Aorta (tissue), 5 donors: Measurements from ENCODE around the gene DENND6A. TPM values are rescaled to one million over a fixed set of nuclear protein-coding genes. Genes with fewer than 3 reads are reported as not detected.

Experiments
- ATAC-seq: fragments of 200-7000 bp; cut with Tn5 transposase; one replicate; pipeline ENCODE4 v1.9.1; 2022; ENCODE audit warnings: moderate library complexity; ENCODE audit not compliant: low FRiP score
- DNase-seq, 2 donors: peaks; one replicate each; pipeline ENCODE4 v3.0.0-alpha.2; 2020
- H3K27ac ChIP-seq, 2 donors: one replicate each; pipeline ENCODE4 v1.5.1; 2013; ENCODE audit warnings: low read length in 2 of 2, mild to moderate bottlenecking in 2 of 2, moderate library complexity in 2 of 2, control low read depth in 1 of 2, inconsistent platforms in 1 of 2, low read depth in 1 of 2
- H3K27me3 ChIP-seq, 2 donors: one replicate each; pipeline ENCODE4 v1.6.1; 2013; ENCODE audit warnings: control low read depth in 1 of 2, low read length in 1 of 2, mild to moderate bottlenecking in 1 of 2, moderate library complexity in 1 of 2; ENCODE audit not compliant: insufficient read depth in 2 of 2, control insufficient read depth in 1 of 2
- H3K36me3 ChIP-seq, 2 donors: one replicate each; pipeline ENCODE4 v1.6.1; 2013; ENCODE audit warnings: control low read depth in 1 of 2, low read length in 1 of 2, mild to moderate bottlenecking in 1 of 2; ENCODE audit not compliant: insufficient read depth in 2 of 2, control insufficient read depth in 1 of 2
- H3K4me1 ChIP-seq, 2 donors: one replicate each; pipeline ENCODE4 v1.6.1; 2013; ENCODE audit warnings: low read length in 2 of 2, control low read depth in 1 of 2, mild to moderate bottlenecking in 1 of 2, moderate library complexity in 1 of 2; ENCODE audit not compliant: insufficient read depth in 2 of 2, control insufficient read depth in 1 of 2
- H3K4me3 ChIP-seq, 2 donors: one replicate each; pipeline ENCODE4 v1.5.1; 2013; ENCODE audit warnings: low read length in 2 of 2, control low read depth in 1 of 2, mild to moderate bottlenecking in 1 of 2
- H3K9me3 ChIP-seq: one replicate; pipeline ENCODE4 v1.6.1; 2013; ENCODE audit warnings: mild to moderate bottlenecking, low read length; ENCODE audit not compliant: control insufficient read depth
- WGBS, 2 donors: extraction: QIAGEN DNeasy Blood & Tissue Kit; methylation state at CpG; one replicate each; pipeline ENCODE4 v1.1.7; 2013; 5-methylcytosine and 5-hydroxymethylcytosine counted together
- intact Hi-C, 2 donors: fragments of 100-400 bp; cut with DNase I; formaldehyde crosslinking; loops; one replicate each; pipeline versions ENCODE4 v1.14.2 to v1.15.0; 2022
- polyA plus RNA-seq, 2 donors: library from polyadenylated mRNA; stranded (reverse); fragments of 200-250 nt; gene quantifications; one replicate each; pipeline ENCODE4 v1.2.3, GENCODE V29; 2013
- total RNA-seq, 2 donors: library from RNA; stranded (reverse); fragmentation: NEBNext Ultra II Directional; extraction: Animal tissue kit (Norgen Biotek cat#: 25700); gene quantifications; one replicate each; pipeline ENCODE4 v1.2.1, GENCODE V29; 2021
- donor health status: healthy with polysubstance abuse.
- donor health status: Bipolar disorder and iron deficiency.
- donor health status: DM: no; HTN: no; CAD: no.
- donor health status: DM: no; HTN: no; CAD: no.
- donor health status: DM: yes; HTN: yes; CAD: no.

The DENND6A gene
- total and polyA plus RNA-seq, 4 donors, result 9.1 to 41.0 (median 28.0) TPM

DNA sequence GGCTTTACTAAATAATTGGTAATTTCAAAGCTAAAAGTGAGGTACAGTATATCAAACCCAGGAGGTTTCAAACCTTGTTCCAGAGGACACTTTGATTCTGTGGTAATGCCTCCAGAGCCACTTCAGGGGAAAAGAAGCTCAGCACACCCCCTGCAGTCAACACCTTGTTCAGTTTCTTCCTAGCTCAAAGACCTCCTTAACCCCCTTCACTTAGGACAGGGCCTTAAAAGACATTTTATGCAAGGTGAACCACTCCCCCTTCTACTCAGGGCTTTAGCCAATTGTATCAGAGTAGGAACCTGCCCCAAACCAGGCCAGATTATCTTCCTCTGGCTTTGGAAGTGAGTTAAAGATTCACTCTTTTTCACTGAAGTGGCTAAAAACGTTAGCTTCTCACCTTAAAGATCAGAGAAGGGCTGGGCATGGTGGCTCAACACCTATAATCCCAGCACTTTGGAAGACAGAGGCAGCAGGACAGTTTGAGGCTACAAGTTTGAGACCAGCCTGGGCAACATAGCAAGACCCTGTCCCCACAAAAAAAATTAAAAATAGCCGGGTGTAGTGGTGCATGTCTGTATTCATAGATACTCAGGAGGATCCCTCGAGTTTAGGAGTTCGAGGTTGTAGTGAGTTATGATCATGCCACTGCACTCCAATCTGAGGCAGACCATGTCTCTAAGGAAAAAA lies 3.4 kb downstream of the DENND6A start:
- no peak overlapping the region for H3K4me3 ChIP-seq
- no peaks in the 10 kb centered on the region for H3K27me3 ChIP-seq
- H3K9me3 ChIP-seq, result no peaks in the 10 kb centered on the region
- no peaks in the 10 kb centered on the region for H3K36me3 ChIP-seq
- peaks cover 3 to 5% of the 10 kb centered on the region in 2 donors for H3K4me1 ChIP-seq
- DNase-seq (no peak), ATAC-seq (no peak)
- intact Hi-C loops, result loop anchor here (5.0 kb wide), 3 partner anchors 68 to 132 kb away; partner anchors contain the start of genes ARF4 (in 1 of the 2), PDE12 (in 1 of the 2) and SLMAP (in 1 of the 2)
- WGBS, 2 donors, result 73% methylated on average over 4 of the region's 4 CpGs
- no peak overlapping the region for H3K27ac ChIP-seq

GRCh38 chr3:57688291-57688690 lies 4.6 kb downstream of the DENND6A start:
- Histone ChIP-seq H3K4me1 (peaks cover 3 to 5% of the 10 kb centered on the region in 2 donors), H3K9me3 (no peaks in the 10 kb centered on the region), H3K4me3 (no peak overlapping the region), H3K36me3 (no peaks in the 10 kb centered on the region), H3K27me3 (no peaks in the 10 kb centered on the region), H3K27ac (no peak overlapping the region)
- WGBS, 2 donors, result 71 to 73% methylated on average over 3 of the region's 3 CpGs
- intact Hi-C loops, result no loop called here
- no peak for ATAC-seq
- no peak for DNase-seq

DNA sequence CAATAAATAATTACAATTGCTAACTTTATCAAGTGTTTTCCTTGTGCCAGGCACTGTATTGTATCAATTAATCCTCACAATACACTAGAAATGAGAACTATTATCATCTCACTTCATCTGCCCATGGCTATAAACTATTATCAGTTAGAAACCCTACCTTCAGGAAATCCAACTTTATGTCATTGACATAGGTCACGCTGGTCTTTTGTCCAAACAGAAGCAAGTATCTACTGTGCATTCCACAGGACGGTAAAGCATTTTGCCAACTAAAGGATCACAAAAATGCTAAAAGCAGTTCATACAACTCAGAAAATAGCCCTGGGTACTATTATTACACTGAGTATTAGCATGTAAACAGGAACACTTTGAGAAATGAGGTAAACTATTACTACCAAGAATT lies 9.6 kb downstream of the DENND6A start:
- Histone ChIP-seq H3K9me3 (no peaks in the 10 kb centered on the region), H3K27me3 (no peaks in the 10 kb centered on the region), H3K36me3 (no peaks in the 10 kb centered on the region), H3K4me1 (peaks cover 1 to 2% of the 10 kb centered on the region in 2 donors), H3K4me3 (no peak overlapping the region), H3K27ac (no peak overlapping the region)
- 52 to 57% methylated on average over 2 of the region's 2 CpGs for WGBS, 2 donors
- ATAC-seq (no peak), DNase-seq (no peak)
- intact Hi-C loops, result no loop called here

- Histone ChIP-seq H3K9me3 (no peaks in the 10 kb centered on the region), H3K36me3 (no peaks in the 10 kb centered on the region), H3K27ac (no peak overlapping the region), H3K27me3 (no peaks in the 10 kb centered on the region), H3K4me3 (no peak overlapping the region), H3K4me1 (peaks cover 0 to 1% of the 10 kb centered on the region in 2 donors)
- no peak for DNase-seq
- 49 to 96% methylated on average over 1 of the region's 1 CpG for WGBS, 2 donors
- intact Hi-C loops, result no loop called here
- ATAC-seq, result no peak
These were observed 10.6 kb downstream of the DENND6A start for GRCh38 chr3:57682284-57682683.

- Histone ChIP-seq H3K36me3 (no peaks in the 10 kb centered on the region), H3K9me3 (no peaks in the 10 kb centered on the region), H3K4me1 (peaks cover 0 to 1% of the 10 kb centered on the region in 2 donors), H3K27me3 (no peaks in the 10 kb centered on the region), H3K4me3 (no peak overlapping the region), H3K27ac (no peak overlapping the region)
- no peak for DNase-seq
- no peak for ATAC-seq
- intact Hi-C loops, result no loop called here
- 94 to 96% methylated on average over 1 of the region's 1 CpG for whole genome bisulfite sequencing, 2 donors
These were observed 11.2 kb downstream of the DENND6A start for GRCh38 chr3:57681691-57682090.

DNA sequence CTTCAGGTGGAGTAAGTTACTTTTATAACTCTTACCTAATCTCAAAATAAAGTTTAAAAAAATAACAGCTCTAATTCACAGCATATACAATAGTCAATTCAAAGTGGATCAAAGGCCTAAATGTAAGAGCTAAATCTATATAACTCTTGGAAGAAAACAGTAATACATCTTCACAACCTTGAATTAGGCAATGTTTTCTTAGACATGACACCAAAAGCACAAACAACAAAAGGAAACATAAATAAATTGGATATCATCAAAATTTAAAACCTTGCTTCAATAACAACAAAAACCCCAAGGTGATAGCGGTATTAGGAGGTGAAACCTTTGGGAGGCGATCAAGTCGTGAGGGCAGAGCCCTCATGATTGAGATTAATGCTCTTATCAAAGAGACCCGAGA lies 12.8 kb downstream of the DENND6A start:
- no peak for DNase-seq
- Histone ChIP-seq H3K36me3 (no peaks in the 10 kb centered on the region), H3K4me3 (no peak overlapping the region), H3K4me1 (peaks cover 0 to 1% of the 10 kb centered on the region in 2 donors), H3K9me3 (no peaks in the 10 kb centered on the region), H3K27ac (no peak overlapping the region), H3K27me3 (no peaks in the 10 kb centered on the region)
- ATAC-seq, result no peak
- 88 to 94% methylated on average over 4 of the region's 4 CpGs for WGBS, 2 donors
- intact Hi-C loops, result no loop called here

GRCh38 chr3:57675530-57675929 lies 17.3 kb downstream of the DENND6A start:
- ATAC-seq, result no peak
- Histone ChIP-seq H3K4me3 (no peak overlapping the region), H3K9me3 (no peaks in the 10 kb centered on the region), H3K27ac (no peak overlapping the region), H3K4me1 (peaks cover 0 to 1% of the 10 kb centered on the region in 2 donors), H3K36me3 (no peaks in the 10 kb centered on the region), H3K27me3 (no peaks in the 10 kb centered on the region)
- DNase-seq, result no peak
- intact Hi-C loops, result no loop called here

DNA sequence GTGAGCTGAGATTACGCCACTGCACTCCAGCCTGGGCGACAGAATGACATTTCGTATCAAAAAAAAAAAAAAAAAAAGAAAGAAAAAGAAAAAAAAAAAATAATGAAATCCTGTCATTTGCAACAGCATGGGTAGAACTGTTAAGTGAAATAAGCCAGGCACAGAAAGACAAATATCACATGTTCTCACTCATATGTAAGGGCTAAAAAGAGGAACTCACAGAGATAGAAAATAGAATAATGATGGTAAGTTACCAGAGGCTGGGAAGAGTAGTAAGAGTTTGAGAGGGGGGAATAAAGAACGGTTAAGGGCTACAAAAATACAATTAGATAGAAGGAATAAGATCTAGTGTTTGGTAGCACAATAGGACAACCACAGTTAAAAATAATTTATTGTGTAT lies 19.7 kb downstream of the DENND6A start:
- 75 to 85% methylated on average over 4 of the region's 4 CpGs for WGBS, 2 donors
- ATAC-seq, result no peak
- H3K9me3 ChIP-seq, result no peaks in the 10 kb centered on the region
- H3K27me3 ChIP-seq, result no peaks in the 10 kb centered on the region
- no peaks in the 10 kb centered on the region for H3K4me1 ChIP-seq
- DNase-seq, result no peak
- H3K27ac ChIP-seq, result no peak overlapping the region
- intact Hi-C loops, result no loop called here
- H3K4me3 ChIP-seq, result no peak overlapping the region
- H3K36me3 ChIP-seq, result no peaks in the 10 kb centered on the region

DNA sequence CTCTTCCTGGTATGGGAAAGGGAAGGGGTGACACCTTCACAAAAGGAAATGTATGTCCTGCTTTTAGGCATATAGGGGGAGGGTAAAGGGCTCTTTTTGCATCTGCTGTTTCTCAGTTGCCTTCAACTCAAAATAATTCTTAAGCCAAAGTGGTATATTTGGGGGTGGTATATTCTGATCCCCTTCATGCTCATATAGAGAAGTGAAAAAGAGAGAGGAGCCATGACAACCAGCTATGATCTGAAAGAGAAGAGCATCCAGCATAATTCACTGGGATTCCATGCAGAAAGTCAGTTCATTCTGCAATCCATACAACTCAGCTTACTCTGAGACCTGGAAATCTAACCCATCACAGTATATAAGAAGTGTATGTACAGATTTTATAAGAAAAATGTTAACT lies 22.3 kb downstream of the DENND6A start:
- ATAC-seq (no peak), DNase-seq (no peak)
- Histone ChIP-seq H3K36me3 (no peaks in the 10 kb centered on the region), H3K27me3 (no peaks in the 10 kb centered on the region), H3K4me1 (no peaks in the 10 kb centered on the region), H3K9me3 (no peaks in the 10 kb centered on the region), H3K27ac (no peak overlapping the region), H3K4me3 (no peak overlapping the region)
- intact Hi-C loops, result no loop called here
